ENCODE measurements around the gene RAF1. TPM values are rescaled to one million over a fixed set of nuclear protein-coding genes. Genes with fewer than 3 reads are reported as not detected.
"Not testable (repeated sequence)": the region's sequence is repeated elsewhere in the genome, so short reads cannot be mapped to it uniquely, and the experiment has no call there.

The RAF1 gene
- total and polyA plus RNA-seq, 2 donors (not counting 1 experiment from before 2014, with no cell fraction given) = 134 to 258 TPM

DNA sequence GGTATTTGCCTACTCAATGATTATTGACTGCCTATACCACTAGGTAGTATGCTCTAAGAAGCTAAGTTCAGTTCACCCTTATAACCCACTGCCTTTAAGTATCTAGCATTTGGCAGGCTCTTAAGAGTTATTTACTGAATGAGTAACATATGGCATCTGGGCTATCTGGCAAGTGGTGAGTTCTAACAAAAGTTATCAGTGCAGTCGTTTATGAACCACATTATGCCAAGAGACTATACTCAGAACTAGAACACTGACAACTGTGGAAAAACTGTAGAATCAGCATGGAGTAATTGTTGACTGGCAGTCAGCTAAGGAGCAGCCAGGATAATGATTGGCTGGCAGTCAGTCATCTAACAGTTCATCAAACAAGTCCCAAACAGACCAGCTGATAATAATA, 25.8 kb downstream of the RAF1 start:
- Histone ChIP-seq H3K27me3 (ENCODE audit: control insufficient read depth, insufficient read depth, low read length) (no peaks in the 10 kb centered on the region), H4K20me1 (ENCODE audit: control insufficient read depth, extremely low read depth, insufficient read depth, low read length) (no peaks in the 10 kb centered on the region), H3K27ac (ENCODE audit: insufficient read depth, low read length) (no peak overlapping the region), H3K36me3 (ENCODE audit: control insufficient read depth, insufficient read depth, low read length) (no peaks in the 10 kb centered on the region), H3K9me3 (ENCODE audit: control insufficient read depth, insufficient read depth, low read depth, low read length) (no peaks in the 10 kb centered on the region), H3K4me3 (replicated peaks in 1 of 4; ENCODE audit: control extremely low read depth in 1 of 4, insufficient read depth in 1 of 4, low read depth in 3 of 4, low read length in 4 of 4) (no peak overlapping the region), H3K9ac (ENCODE audit: insufficient read depth, low read length) (no peak overlapping the region), H3K79me2 (ENCODE audit: control insufficient read depth, insufficient read depth, low read length) (peaks cover 79% of the 10 kb centered on the region), H2AFZ (ENCODE audit: low read length) (no peak overlapping the region), H3K4me1 (ENCODE audit: control insufficient read depth, extremely low read depth, insufficient read depth, low read length) (peaks cover 4% of the 10 kb centered on the region), H3K4me2 (ENCODE audit: extremely low read depth, insufficient read depth, low read length) (peak overlapping the region; percentile 8)
- DNase-seq (ENCODE audit: low read depth in 2 of 2) = peak; percentile 61 to 68
- TF ChIP-seq, protein P1, sequence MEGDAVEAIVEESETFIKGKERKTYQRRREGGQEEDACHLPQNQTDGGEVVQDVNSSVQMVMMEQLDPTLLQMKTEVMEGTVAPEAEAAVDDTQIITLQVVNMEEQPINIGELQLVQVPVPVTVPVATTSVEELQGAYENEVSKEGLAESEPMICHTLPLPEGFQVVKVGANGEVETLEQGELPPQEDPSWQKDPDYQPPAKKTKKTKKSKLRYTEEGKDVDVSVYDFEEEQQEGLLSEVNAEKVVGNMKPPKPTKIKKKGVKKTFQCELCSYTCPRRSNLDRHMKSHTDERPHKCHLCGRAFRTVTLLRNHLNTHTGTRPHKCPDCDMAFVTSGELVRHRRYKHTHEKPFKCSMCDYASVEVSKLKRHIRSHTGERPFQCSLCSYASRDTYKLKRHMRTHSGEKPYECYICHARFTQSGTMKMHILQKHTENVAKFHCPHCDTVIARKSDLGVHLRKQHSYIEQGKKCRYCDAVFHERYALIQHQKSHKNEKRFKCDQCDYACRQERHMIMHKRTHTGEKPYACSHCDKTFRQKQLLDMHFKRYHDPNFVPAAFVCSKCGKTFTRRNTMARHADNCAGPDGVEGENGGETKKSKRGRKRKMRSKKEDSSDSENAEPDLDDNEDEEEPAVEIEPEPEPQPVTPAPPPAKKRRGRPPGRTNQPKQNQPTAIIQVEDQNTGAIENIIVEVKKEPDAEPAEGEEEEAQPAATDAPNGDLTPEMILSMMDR (conservative IDR thresholded peaks at IDR 0.05 in 1 of 2, IDR thresholded peaks at IDR 0.05 in 1 of 2; ENCODE audit: low read depth in 1 of 2, low read length in 2 of 2) = no peak
- TF ChIP-seq EZH2 (IDR thresholded peaks at IDR 0.05; ENCODE audit: low read length, missing control alignments) = no peak

DNA sequence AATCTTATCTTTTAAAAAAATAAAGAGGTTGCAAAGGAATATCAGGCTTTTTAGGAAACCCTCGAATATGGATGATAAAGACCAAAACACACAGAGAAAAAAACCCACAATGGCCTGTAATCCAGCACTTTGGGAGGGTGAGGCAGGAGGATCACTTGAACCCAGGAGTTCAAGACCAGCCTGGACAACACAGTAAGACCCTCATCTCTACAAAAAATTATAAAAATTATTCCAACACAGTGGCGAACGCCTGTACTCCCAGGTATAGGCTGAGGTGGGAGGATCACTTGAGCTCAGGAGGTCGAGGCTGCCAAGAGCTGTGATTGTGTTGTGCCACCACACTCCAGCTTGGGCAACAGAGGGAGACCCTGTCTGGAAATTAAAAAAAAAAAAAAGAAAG, 30.8 kb downstream of the RAF1 start:
- H3K4me2 ChIP-seq (ENCODE audit: extremely low read depth, insufficient read depth, low read length) = no peak overlapping the region
- no peaks in the 10 kb centered on the region for H3K9me3 ChIP-seq (ENCODE audit: control insufficient read depth, insufficient read depth, low read depth, low read length)
- peaks cover 90% of the 10 kb centered on the region for H3K79me2 ChIP-seq (ENCODE audit: control insufficient read depth, insufficient read depth, low read length)
- H3K27ac ChIP-seq (ENCODE audit: insufficient read depth, low read length) = no peak overlapping the region
- DNase-seq (ENCODE audit: low read depth in 2 of 2) = no peak
- peaks cover 2% of the 10 kb centered on the region for H3K36me3 ChIP-seq (ENCODE audit: control insufficient read depth, insufficient read depth, low read length)
- peaks cover 5% of the 10 kb centered on the region for H3K4me1 ChIP-seq (ENCODE audit: control insufficient read depth, extremely low read depth, insufficient read depth, low read length)
- H4K20me1 ChIP-seq (ENCODE audit: control insufficient read depth, extremely low read depth, insufficient read depth, low read length) = no peaks in the 10 kb centered on the region
- no peak overlapping the region for H3K4me3 ChIP-seq (replicated peaks in 1 of 4; ENCODE audit: control extremely low read depth in 1 of 4, insufficient read depth in 1 of 4, low read depth in 3 of 4, low read length in 4 of 4)
- H3K27me3 ChIP-seq (ENCODE audit: control insufficient read depth, insufficient read depth, low read length) = no peaks in the 10 kb centered on the region
- H2AFZ ChIP-seq (ENCODE audit: low read length) = no peak overlapping the region
- TF ChIP-seq EZH2 (IDR thresholded peaks at IDR 0.05; ENCODE audit: low read length, missing control alignments) = no peak
- H3K9ac ChIP-seq (ENCODE audit: insufficient read depth, low read length) = no peak overlapping the region

DNA sequence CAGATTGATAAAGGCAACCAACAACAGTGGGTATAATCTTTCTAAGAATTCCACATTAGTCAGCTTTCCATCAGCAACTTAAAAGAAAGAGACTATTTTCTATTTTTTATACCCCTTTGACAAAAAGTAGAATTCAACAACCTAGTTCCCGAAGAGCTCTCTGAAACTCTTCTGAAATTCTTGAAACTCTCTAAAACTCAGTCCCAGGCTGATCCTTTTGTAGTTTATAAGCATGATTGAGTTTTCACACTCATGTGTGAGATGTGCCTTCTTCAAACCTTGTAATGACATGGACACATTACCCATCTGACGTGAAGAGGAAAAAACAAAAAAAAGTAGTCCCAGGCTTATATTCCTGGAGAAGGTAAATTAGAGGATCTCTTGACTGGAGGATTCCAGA, 31.4 kb downstream of the RAF1 start:
- no peak overlapping the region for H3K27ac ChIP-seq (ENCODE audit: insufficient read depth, low read length)
- H3K36me3 ChIP-seq (ENCODE audit: control insufficient read depth, insufficient read depth, low read length) = peaks cover 2% of the 10 kb centered on the region
- no peaks in the 10 kb centered on the region for H3K9me3 ChIP-seq (ENCODE audit: control insufficient read depth, insufficient read depth, low read depth, low read length)
- TF ChIP-seq, protein P1 (conservative IDR thresholded peaks at IDR 0.05 in 1 of 2, IDR thresholded peaks at IDR 0.05 in 1 of 2; ENCODE audit: low read depth in 1 of 2, low read length in 2 of 2) = no peak
- no peak for TF ChIP-seq EZH2 (IDR thresholded peaks at IDR 0.05; ENCODE audit: low read length, missing control alignments)
- no peak overlapping the region for H2AFZ ChIP-seq (ENCODE audit: low read length)
- no peaks in the 10 kb centered on the region for H4K20me1 ChIP-seq (ENCODE audit: control insufficient read depth, extremely low read depth, insufficient read depth, low read length)
- H3K9ac ChIP-seq (ENCODE audit: insufficient read depth, low read length) = no peak overlapping the region
- H3K79me2 ChIP-seq (ENCODE audit: control insufficient read depth, insufficient read depth, low read length) = peaks cover 90% of the 10 kb centered on the region
- no peak overlapping the region for H3K4me3 ChIP-seq (replicated peaks in 1 of 4; ENCODE audit: control extremely low read depth in 1 of 4, insufficient read depth in 1 of 4, low read depth in 3 of 4, low read length in 4 of 4)
- H3K27me3 ChIP-seq (ENCODE audit: control insufficient read depth, insufficient read depth, low read length) = no peaks in the 10 kb centered on the region
- DNase-seq (ENCODE audit: low read depth in 2 of 2) = no peak
- H3K4me1 ChIP-seq (ENCODE audit: control insufficient read depth, extremely low read depth, insufficient read depth, low read length) = peaks cover 5% of the 10 kb centered on the region
- no peak overlapping the region for H3K4me2 ChIP-seq (ENCODE audit: extremely low read depth, insufficient read depth, low read length)

DNA sequence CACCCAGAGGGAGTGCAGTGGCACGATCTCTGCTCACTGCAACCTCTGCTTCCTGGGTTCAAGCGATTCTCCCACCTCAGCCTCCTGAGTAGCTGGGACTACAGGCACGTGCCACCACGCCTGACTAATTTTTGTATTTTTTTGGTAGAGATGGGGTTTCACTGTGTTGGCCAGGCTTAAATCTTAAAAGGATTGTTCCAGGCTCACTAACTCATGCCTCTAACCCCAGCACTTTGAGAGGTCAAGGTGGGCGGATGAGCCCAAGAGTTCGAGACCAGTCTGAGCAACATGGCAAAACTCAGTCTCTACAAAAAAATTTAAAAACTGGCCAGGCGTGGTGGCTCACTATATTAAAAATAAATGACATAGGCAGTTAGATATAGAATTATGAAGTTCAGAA, 33.1 kb downstream of the RAF1 start:
- peaks cover 89% of the 10 kb centered on the region for H3K79me2 ChIP-seq (ENCODE audit: control insufficient read depth, insufficient read depth, low read length)
- not testable (repeated sequence) for H3K4me1 ChIP-seq (ENCODE audit: control insufficient read depth, extremely low read depth, insufficient read depth, low read length); H2AFZ ChIP-seq (ENCODE audit: low read length); DNase-seq (ENCODE audit: low read depth in 2 of 2); H3K9ac ChIP-seq (ENCODE audit: insufficient read depth, low read length); H3K27me3 ChIP-seq (ENCODE audit: control insufficient read depth, insufficient read depth, low read length); H3K4me3 ChIP-seq (replicated peaks in 1 of 4; ENCODE audit: control extremely low read depth in 1 of 4, insufficient read depth in 1 of 4, low read depth in 3 of 4, low read length in 4 of 4); H3K9me3 ChIP-seq (ENCODE audit: control insufficient read depth, insufficient read depth, low read depth, low read length); H3K27ac ChIP-seq (ENCODE audit: insufficient read depth, low read length); H3K36me3 ChIP-seq (ENCODE audit: control insufficient read depth, insufficient read depth, low read length); H4K20me1 ChIP-seq (ENCODE audit: control insufficient read depth, extremely low read depth, insufficient read depth, low read length); H3K4me2 ChIP-seq (ENCODE audit: extremely low read depth, insufficient read depth, low read length)

All from fibroblast of lung (primary cell).